Activated CD4-positive, alpha-beta T cell treated with anti-CD3 and anti-CD28 coated beads, Interleukin-2, Interleukin-6, amounts not matched to agents 100 ng/mL and 50 ng/mL, durations not matched to agents 16 hours and 8 hours (primary cell): Measurements from ENCODE around the gene CHPT1.

Source experiments
- DNase-seq: peaks from one replicate; pipeline ENCODE4 v3.0.0-alpha.2; 2020

Gene CHPT1

DNA sequence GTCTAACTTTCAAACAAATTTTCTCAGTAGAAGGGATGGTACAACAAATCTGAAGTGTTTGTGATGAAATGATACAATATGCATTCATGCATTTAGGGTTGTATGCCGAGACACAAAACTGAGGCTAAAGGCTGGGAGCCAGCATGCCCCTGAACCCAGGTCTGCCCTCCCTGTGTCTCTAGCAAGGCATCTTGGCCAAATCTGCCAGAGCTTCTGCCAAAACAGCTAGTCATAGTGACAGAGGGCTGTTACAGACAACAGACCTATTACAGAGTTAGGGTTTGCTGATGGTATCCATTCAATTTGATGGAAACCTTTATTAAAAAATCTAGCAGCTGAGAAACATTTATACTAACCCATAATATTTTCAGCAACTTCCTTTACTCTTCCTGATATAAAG is 11.3 kb upstream of the CHPT1 start:
- no peak for DNase-seq

DNA sequence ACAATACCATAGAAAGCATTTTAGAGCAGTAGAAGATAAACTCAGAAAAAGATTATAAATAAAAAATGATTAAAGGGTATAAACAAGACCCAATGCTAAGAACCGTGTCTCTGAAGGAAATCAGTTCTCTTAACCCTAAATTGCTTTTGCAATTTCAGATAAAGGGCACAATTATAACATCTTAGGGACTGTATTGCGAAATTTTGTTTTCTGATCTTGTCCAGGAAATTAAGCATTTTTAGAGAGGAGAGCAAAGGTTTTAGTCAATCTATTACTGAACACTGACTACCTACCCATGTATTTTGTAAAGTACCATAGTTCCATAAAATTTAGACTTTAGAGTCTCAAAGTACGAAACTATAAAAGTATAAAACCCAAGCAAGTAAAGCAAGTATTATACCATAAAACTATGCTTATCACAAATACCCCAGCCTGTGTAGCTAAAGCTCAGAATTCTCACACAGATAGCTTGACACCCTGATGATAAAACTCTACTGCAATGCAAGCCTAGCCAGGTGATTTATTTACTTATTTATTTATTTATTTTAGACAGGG is 6.8 kb upstream of the CHPT1 start:
- no peak for DNase-seq

DNA sequence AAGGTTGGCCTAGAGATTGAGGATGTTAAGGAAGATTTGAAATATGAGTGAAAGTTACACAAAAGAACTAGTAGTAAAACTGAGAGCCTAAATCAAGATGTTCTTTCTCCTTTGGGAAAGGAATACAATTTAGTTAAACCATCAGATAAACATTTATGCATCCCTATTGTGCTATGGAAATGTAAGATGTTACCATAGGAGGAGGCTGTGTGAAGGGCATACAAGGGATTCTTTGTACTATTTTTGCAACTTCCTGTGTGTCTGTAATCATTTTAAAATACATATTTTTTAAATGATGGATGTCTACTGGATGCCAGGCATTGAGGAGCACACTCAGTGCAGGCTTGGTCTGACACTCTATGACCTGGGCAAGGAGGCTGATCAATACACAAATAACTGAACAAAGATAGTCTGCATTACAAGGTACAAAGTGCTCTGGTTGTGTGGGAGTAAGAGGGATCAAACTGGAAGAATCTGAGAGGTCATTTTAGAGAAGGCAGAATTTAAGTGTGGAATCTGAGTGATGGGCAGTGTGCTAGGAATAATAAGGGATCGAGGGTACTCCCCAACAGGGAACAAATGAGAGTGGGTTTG is 5.8 kb upstream of the CHPT1 start:
- no peak for DNase-seq

DNA sequence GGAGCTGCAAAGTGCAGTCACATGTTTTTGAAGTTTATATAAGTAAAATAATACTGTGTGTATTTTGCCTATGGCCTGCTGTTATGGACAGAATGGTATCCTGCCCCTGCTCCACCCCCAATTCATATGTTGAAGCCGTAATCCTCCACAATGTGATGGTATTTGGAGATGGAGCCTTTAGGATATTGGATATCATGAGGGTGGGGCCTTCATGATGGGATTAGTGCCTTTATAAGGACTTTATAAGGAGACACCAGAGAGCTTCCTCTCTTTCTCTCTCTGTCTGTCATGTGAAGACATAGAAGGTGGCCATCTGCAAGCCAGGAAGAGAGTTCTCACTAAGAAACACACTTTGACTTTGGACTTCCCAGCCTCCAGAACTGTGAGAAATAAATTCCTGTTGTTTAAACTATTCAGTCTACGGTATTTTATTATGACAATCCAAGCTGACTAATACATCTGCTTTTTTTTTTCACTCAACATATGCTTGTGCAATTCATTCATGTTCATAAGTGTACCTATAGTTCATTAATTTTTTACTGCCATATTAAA is 3.1 kb upstream of the CHPT1 start:
- no peak for DNase-seq

DNA sequence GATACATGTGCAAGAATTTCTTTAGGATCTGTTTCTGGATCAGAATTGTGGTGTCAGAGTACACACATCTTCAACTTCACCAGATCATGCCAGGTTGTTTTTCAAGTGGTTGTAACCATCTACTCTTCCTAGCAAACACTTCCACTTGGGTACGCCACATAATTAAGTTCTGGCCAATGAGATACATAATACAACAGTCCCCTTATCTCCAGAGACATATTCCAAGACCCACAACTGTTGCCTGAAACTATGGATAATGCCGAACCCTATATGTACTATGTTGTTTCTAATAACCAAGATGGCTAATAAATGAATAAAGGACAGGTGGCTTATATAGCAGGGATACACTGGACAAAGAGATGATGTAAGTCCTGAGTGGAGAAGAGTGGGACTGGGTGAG is 2.5 kb upstream of the CHPT1 start:
- DNase-seq = no peak

DNA sequence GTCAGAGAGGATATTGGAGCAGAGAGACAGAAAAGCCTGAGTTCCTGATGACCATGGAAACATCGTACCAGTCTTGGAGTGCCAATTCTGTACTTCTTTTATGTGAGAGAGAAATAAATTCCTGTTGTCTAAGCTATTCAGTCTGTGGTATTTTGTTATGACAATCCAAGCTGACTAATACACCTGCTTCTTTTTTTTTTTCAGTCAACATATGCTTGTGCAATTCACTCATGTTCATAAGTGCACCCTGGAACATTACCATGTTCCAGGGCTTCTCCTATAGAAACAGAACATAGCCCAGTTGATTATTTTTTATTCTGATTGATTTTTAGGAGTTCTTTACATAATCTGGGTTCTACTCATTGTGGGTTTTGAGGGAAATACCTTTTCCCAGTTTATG is 1.7 kb upstream of the CHPT1 start:
- no peak for DNase-seq

DNA sequence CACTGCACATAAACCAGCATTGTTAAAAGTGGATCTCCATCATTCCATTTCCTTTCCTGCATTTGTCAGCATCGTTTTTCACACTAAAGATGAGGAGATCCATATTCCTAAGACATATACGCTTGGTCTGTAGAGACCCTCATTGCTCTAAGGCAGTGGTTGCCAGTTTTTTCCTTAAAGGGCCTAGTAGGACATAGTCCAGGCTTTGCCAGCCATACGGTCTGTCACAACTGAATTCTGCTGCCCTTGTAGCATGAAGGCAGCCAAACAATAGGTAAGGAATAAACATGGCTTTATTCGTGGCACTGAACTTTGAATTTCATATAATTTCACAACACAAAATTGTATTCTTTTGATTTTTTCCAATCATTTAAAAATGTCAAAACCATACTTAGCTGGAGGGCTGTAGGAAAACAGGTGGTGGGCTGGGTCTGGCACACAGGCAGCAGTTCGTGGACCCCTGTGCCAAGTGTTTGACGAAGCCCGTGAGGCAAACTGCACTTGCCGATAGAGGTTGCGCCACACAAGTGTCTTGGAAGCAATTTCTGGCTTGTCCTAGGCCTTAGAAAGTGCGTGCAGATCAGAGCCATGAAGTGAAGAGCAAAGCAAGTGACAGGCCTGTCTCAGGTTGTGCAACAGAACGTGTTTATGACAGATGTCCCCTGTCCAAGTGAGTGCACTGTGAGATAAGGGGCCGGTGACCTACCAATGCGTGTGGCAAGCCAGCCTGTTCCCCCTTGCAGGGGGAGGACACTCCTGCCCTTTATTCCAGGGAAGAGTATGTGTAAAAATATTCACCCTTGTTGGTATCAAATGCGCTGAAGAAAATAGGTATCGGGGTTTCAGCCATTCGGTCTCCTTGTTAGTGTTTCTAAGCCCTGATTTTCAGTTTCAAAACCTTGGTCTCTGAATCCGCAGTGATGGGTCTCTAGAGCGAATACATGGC is 916 bp upstream of the CHPT1 start:
- peak; percentile 14 for DNase-seq

DNA sequence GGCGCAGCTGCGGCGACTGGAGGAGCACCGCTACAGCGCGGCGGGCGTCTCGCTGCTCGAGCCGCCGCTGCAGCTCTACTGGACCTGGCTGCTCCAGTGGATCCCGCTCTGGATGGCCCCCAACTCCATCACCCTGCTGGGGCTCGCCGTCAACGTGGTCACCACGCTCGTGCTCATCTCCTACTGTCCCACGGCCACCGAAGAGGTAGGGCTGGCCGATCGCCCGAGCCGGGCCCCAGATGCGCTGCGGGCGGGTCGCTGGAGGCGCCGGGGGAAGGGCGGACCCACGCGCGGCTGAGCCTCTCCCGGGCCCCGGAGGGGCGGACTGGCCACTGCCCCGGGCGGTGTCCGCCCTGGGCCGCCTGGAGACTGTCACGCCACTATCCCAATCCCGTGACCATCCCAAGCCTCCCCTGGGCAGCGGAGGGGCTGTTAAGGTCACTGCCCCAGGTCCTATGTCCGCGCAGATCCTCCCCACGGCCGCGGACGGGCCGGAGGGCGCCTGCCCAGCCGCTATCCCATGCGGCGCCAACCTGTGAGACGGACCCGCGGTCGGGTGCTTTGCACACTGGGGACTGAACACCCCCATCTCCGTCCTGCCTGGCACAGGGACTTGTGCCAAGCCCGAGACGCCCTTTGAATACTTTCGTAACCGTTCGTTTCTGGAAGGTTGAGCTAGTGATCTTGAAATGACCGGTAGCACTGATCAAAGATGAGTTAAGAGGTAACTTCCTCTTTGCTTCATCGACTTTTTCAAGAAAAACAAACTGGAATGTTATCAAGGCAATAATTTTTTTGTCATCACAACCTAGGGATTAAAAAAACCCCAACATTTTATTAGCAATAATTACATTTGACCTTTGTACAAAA is 725 bp downstream of the CHPT1 start:
- peak; percentile 51 for DNase-seq

DNA sequence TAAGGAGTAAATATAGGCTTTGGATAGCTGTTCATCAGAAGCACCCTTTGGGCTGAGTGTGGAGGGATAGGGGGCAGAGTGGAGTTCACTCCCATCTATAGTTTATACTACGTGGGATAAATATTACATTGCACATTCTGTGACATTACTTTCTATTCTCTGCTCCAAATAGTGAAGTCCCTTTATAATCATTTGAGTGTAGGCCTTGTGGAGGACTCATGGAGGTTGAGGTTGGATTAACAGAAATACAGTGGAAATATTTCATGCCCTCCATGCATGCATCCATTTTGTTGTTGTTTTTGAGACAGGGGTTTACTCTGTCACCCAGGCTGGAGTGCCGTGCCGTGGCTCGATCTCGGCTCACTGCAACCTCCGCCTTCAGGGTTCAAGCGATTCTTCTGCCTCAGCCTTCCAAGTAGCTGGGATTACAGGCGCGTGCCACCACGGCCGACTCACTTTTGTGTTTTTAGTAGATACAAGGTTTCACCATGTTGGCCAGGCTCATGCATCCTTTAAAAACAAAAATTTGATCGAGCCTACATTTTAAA is 1.4 kb downstream of the CHPT1 start:
- DNase-seq = peak; percentile 8

DNA sequence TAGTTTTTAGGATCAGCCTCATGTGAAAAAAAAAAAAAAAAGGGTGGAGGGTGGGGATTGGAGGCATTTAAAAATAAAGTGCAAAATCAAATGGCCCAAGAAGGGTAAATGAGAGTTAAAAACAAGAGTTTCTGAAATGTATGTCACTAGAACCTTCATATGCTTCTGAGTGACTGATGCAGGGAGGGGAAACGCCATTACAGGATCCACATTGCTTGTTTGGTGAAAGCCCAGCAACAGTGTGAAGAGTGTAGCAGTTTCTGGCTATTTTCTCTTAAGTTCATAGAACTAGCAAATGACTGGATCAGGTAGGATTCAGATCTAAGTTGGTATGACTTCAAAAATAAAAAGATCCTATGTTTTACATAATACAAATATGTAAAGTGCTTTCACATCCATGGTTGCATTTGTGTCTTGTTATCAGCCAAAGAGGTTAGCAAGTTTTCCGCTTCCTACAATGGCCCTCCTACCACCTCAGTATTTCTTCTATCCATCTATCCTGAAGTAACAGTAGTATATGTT is 2.9 kb downstream of the CHPT1 start:
- DNase-seq = no peak

DNA sequence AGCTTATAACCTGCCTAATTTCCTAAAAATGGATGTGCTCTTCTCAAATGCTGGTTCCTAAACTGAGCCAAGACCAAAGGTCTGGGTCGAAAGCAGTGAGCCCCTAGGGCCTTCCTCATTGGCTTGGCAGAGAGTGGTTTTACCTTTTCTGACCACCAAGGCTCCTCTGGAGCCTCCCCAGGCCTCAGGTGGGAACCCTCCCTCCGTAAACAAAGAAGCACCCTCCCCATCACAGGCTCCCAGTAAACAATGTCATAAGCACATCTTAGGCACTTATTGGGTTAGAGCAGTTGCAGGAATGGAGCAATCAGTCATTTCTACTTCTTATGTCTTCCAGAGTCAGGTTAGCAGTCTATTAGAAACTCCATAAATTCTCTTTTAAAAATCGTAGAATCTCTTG is 6.0 kb downstream of the CHPT1 start:
- DNase-seq = no peak

DNA sequence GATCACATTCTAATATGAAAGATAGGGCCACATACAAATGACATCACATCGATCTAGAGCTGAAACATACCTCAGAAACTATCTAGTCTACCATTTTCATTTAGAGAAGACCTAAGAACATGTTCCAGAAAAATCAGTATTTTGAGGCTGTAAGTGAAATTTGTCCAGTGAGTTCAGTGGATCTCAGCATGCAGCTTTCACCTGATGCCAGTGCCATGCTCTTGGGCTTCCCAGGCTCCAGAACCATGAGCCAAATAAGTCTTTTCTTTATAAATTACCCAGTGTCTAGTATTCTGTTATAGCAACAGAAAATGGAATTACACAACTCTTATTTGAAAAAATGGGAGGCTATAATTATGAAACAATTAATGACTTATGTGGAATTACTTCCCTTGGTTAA is 9.0 kb downstream of the CHPT1 start:
- no peak for DNase-seq

DNA sequence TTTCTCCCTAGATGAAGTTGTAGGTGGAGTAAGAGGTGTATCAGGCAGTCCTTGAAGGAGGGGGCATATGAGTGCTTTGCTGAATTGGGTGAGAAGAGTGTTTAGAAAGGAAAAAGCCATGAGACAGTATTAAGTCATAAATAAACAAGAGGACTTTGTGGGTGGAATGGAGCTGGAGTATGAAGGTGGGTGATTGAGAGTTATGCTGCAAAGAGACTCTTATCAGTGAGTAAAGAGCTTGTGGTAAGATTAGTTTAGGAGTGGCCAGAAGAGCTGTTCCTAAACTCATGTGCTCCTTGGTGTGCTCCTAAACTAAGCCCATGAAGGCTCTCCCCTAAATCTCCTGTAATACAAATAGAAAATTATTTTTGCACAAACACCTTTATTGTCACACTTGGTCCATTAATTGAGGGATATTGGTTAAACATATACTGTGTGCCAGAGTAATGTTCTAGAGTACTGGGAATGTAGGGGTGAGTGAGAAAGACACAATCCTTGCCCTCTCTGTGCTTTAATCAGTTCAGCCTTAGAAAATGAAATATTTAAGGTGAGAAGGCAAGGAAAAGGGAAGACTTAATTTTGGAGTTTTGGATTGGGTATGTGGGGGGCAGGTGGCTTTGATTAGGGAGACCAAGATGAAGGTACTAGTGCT is 9.8 kb downstream of the CHPT1 start:
- DNase-seq = no peak

DNA sequence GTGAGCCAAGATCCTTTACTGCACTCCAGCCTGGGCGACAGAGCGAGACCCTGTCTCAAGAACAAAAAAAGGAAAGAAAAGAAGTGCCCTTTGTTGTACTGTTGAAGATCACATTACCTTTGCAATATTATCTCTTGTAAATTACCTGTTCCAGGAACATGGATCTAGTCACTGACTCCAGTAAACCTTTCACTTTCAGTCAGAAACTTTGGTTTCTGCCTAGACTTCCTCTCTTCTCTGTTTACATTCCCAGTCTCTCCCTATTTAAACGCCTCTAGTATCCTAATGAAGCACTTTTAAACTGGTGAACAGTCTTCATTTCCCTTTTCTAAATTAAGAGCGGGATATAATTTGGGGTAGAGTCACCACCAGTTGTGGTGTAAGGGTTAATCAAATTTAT is 12.8 kb downstream of the CHPT1 start:
- no peak for DNase-seq

DNA sequence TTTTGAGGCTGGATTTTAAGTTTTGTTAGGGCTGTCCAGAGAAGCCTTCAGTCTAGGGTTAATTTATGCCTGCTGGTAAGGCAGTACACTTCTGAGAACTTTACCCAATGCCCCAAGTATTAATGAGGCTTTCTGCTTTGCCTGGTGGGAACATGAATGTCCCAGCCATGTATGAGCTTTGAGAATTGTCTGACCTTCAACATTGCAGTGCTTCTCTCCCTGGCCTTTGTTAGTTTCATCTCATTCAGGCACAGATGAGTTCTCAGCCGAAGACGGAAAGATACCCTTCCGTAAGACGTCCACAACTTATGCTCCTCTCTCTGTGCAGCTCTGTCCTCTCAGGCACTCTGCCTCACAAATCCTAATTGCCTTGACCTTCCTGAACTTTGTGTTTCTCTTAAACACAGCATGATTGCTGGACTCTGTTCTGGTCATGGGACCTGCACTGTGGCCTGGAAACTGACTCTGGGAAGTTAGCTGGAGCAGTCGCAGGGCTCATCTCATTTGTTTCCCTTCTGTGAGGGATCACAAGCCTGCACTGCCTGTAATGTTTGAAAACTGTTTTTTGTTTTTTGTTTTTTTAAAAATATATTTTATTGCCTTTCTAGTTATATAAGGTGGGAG is 15.7 kb downstream of the CHPT1 start:
- DNase-seq = no peak

DNA sequence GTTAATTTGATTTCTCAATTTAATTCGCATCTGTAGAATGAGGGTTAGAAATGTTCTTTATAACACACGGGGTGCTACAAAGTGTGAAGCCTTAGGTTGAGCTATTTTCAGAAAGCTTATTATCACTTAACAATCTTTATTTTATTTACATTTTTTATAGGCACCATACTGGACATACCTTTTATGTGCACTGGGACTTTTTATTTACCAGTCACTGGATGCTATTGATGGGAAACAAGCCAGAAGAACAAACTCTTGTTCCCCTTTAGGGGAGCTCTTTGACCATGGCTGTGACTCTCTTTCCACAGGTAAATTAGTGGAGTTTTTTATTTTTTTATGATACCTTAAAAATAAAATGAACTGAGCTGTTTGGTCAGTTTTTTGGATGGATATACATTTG is 16.5 kb downstream of the CHPT1 start:
- DNase-seq = no peak

DNA sequence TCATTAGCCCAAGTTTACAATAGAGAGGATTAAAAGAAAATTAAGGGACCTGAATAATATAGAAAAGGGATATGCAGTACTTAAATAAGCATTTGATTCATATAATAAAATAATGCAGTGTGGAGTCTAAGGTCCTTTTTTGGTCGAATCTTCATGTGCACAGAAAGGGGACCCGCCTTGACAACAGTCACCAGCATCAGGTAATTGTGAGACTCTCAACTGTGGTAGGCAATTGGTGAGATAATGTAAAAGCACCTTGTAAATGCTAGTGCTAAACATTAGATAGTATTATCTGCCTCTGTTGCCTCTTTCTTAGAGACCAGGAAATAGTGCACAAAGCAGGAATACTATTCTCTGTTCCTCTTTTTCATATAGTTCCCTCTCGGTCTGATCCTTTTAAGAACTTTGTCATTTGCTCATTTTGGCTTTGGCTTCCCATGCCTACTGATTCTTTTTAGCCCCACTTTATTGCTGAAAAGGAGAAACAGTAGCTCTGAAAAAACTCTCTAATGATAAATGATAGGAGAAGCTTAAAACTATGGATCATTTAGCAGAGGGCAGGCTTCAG is 17.5 kb downstream of the CHPT1 start:
- DNase-seq = no peak

DNA sequence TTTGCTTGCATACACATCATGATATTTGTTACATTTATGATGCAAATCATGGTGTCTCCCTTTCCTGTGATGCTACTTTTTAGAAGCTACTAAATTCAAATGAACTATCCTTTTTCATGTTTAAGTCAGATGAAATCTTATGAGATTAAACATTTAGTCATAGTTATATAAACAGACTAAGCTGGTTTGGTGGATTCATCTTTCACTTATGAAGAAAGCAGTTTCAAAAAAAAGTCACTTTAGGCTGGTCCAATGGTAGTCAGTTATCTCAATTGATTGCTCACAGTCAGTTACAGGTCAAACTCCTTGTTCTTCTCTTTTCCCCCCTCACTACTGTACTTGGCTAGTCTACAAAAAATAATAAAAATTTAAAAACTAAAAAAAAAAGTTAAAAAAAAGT is 22.1 kb downstream of the CHPT1 start:
- DNase-seq = no peak

DNA sequence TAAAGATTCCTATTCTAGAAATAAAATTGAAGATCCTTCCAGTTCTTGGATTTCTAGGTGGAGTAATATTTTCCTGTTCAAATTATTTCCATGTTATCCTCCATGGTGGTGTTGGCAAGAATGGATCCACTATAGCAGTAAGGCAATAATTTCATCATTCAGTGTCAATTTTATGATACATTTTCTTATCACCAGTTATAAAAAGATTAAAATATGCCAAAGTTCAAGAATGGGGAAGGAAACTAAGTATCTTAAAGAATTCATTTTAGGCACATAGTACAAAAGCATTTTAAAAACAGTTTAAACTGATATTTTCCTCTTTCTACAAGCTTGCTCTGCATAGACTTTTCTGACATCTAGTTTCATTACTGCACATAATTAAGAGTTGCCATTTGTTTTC is 22.7 kb downstream of the CHPT1 start:
- no peak for DNase-seq

DNA sequence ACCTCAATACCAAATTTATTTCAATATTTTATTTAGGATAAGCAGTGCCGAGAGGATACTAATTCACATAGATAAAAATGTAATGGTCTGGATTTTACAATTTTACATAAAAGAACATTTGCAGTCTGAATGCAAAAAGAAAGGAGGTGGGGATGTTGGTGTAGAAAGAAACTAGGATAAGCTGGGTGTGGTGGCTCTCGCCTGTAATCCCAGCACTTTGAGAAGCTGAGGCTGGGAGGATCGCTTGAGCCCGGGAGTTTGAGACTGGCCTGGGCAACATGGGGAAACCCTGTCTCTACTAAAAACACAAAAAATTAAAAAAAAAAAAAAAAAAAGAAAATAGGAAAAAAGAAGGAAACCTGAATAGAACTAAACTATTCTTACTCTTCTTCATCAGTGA is 25.0 kb downstream of the CHPT1 start:
- DNase-seq = no peak

DNA sequence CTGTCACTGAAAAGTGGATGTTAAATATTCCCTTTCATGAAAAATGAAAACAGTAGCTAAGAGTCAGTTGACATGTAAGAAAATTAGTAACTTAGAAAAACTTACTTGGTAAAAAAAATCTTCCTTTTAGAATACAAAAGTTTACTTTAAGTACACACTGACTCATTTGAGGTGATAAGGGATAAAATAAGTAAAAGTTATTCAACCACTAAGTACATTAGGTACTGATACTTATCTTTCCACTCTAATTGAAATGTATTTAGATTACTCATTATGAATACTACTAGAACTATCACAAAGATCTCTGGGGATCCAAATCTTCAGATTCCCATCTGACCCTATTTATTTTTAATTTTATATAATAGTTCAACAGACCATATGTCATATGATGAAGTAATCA is 29.7 kb downstream of the CHPT1 start:
- no peak for DNase-seq
